Measurements from ENCODE around the gene TEX22.

The TEX22 gene

DNA sequence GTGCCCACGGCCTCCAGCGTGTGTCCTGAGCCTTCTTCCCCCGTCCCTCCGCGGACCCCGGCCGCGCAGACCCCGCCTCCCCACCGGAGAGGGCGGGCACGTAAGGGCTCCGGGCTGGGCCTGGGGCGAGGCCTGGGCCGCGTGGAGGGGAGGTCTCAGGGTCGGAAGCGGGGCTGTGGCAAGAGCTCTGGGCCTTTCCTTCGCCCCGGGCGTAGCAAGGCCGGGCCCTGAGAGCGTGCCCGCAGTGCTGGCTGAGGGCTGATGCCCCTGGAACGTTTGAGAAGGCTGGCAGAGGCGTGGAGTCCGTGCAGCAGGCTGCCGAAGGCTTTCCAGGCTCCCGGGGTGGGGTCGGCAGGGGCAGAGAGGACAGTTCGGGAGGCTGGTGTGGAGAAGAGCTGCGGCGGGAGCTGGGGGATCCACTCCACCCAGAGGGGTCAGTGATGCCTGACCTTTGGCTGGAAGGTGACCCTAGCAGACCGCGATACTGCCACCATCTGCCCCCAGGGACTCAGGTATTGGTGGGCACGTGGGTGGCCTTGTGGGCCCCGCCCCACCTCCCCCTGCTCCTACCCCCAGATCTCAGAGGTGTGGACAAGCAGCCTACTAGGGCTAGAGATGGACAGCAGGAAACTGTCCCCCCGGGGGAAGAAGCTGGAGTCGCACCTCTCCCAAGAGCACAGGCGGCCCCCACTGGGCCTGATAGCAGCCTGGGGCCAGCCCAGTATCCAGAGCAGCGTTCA lies 558 bp downstream of the TEX22 start:
- DNase-seq: no peak

DNA sequence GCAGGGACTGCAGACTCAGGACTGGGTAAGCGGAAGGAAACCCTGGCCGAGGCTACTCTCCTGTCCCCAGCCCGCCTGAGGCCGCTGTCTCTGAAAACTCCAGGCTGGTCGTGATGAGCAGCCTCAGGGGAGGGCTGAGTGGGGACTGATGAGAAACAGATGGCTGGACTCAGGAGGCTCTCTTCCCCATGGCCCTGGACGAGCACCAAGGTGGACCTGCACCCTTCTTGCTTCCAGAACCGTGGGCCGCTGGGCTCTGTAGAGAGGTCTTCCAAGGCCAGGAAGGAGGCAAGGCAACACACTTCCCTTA lies 1.1 kb downstream of the TEX22 start:
- DNase-seq: no peak

DNA sequence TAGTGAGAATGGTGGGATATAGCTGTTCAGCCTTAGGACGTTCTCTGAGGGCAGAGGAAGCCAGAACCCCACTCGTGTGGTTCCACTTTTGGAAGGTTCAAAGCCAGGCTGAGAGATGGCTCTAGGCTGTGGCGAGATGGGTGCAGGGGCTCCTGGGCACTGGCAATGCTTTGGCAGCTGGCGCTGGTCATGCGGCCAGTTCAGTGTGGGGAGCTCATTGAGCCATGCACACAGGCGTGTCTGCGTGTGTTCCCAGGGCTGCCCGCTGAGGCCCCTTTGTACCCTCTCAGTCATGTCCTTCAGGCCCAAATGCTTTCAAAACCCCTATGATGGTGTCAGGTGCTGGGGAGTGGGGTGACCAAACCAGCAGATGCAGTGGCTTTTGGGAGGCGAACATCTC lies 1.7 kb downstream of the TEX22 start:
- DNase-seq: no peak

DNA sequence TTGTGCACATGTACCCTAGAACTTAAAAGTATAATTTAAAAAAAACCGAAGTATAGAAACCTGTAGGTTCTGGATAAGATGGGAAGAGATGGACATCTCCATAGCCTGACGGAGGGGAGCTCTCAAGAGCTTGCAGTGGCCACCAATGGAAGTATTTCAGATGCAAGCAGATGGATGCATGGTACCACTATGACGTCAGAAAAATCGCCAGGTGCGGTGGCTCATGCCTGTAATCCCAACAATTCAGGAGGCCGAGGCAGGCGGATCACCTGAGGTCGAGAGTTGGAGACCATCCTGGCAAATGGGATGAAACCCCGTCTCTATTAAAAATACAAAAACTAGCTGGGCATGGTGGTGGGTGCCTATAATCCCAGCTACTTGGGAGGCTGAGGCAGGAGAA lies 3.4 kb downstream of the TEX22 start:
- DNase-seq: no peak

DNA sequence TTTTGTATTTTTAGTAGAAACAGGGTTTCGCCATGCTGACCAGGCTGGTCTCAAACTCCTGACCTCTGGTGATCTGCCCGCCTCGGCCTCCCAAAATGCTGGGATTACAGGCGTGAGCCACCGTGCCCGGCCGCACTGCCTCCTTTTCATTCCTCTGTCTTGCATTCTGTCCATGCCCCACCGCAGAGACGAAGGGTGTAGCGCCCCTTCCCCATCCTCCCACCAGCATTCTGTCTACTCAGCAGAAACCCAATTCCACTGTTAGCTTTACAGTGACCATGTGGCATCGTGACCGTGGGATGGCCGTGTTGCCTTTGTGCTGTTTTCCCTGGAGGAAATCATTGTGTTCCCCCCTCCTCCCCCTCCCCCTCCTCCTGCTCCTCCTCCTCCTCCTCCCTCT lies 10.3 kb downstream of the TEX22 start:
- DNase-seq: no peak

DNA sequence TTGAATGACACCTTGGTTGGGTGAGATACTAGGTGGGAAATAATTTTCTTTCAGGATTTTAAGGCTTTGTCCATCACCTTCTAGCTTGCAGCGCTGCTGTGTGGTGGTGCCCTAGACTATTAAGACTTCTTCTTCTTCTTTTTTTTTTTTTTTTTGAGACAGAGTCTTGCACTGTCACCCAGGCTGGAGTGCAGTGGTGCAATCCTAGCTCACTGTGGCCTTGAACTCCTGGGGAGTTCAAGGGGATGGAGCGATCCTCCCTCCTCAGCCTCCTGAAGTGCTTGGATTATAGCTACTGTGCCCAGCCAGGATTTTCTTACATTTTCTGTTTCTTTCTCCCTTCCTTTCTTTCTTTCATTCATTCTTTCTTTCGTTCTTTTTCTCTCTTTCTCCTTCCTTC lies 11.0 kb downstream of the TEX22 start:
- DNase-seq: no peak

DNA sequence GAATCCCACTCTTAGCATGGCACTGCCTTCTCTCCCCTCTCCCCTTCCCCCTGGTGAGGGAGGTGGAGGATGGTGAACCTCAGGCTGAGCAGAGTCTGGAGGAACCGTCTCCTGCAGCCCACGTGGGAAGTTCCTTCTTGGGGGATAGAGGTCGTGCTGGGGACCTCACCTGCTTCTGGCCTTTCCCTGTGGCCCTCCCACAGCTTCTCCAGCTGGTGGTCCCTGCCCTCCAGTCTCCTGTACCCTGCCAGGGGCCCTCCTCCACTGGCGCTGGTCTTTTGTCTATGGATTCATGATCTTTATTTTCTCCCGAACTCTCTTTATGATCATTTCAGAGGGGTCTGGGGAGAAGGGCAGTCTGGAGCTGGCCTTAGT lies 12.3 kb downstream of the TEX22 start:
- no peak for DNase-seq

DNA sequence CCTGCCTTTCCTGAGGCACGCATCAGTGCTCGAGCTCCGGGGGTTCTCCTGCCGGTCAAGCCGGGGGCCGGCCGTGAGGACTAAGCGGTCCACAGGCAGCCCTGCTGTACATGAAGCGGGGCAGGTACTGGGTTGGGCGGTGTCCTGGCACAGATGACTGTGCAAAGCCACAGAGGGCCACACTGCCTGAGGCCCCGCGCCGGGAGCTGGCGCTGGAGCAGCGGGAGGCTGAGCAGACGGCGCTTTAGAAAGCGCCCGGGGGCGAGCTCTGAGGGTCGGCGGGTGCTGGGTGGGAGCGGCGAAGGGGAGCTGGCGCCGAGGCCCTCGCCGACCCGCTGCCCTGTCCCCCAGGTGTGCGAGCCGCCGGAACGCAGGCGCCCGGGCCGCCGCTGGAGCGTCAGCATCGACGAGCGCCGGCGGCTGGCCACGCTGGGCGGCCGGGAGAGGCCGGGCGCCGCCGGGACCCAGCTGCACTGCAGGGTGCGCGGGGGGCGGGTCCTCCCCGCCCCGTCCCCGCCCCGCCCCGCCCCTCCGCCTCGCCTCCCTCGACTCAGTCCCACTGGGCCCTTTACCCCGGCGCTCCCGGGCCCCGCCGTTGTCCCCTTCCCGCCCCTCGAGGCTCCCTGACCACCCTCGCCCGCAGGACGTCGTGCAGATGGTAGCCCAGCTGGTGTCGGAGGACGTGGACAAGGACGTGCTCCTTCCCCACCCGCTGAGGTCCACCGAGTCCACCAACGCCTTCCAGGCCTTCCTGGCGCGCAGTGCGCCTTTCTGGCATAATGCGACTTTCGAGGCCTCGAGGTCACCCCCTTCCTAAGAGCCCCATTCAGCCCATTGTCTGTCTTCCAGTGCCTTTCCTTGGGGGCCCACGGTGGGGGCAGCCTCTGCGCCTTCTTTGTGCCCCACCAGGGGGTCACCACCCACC lies 12.9 kb downstream of the TEX22 start:
- DNase-seq: peak in 1 of 56 donors; percentile 50

DNA sequence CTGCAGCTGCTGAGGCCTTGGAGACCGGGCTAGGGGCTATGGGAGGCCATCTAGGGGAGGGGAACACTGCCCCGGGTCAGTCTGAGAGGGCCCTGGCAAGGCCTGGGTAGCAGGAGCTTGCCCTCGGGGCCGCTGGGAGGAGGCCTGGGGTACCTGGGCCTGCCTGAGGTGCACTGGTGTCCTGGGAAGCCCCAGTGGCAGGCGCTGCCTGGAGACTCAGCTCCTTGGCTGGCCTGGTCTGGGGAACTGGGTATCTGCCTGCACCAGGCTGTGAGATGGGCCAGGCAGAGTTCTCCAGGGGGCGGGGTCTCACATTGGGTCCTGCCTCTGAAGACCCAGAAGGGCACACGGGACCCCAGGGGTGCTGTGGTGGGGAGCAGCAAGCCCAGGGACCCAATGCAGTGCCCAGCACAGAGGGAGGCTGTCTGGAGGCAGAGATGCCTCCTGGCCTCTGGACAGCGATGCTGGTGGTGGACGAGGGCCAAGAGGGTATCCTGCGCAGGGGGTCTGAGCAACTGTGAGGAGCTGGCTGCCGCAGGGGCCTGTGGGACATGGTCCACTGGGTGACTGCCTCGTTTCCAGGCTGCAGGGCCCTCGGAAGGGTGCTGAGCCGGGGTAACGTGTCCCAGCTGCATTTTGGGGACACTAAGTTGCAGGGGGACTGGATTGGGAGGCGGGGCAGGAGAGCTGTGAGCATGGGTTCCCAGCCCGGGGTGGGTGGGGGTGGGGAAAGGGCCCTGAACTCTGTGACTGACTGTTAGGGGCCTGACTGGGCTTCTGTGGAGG lies 13.8 kb downstream of the TEX22 start:
- DNase-seq: no peak

DNA sequence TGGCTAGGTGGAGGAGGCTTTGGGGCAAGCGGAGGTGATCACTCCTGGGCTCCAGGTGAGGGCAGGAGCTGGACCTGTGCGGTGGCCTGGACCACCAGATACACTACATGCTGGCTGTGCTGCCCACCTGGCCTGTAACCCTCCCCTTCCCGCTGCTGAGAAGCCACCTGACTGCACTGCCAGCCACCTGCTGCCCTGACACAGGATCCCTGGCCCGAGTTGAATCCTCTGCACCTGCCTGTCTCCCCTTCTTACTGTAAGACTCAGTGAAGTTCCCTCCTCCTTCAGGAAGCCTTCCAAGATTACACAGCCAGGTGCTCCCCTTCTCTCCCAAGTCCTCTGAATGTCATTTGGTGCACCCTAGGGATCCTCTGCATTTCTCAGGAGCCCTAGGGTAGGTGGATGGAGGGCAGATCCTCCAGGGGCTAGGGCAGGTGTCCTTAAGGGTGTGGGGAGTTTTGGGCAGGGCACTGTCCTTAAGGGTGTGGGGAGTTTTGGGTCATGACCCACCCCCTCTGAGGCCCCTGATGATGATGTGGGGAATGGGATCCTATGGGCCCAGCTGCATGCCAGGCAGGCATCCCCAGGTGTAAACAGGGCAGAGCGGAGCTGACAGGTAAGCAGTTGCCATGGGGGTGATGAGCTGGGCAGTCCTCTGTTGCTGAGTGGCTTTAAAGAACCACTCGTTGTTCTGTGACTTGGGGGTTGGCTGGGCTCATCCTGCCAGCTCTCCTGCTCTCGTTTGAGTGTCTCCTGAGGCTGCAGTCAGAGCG lies 14.6 kb downstream of the TEX22 start:
- no peak for DNase-seq

DNA sequence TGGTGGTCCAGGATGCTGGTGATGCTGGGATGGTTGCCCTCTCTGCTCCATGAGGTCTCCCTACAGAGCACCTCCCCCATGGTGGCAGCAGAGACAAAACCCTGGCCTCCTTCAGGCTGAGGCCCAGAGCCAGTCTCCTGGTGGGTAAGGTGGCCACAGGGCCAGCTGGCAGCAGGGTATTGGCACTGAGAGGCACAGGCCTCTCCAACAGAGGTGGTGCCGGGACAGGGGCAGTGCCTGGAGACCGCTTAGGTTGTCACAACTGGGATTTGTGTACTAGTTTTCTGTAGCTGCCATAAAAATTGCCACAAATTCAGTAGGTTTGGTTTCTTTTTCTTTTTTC lies 15.2 kb downstream of the TEX22 start:
- DNase-seq: peak in 25 of 56 donors; percentile 27 to 83 (median 54)

DNA sequence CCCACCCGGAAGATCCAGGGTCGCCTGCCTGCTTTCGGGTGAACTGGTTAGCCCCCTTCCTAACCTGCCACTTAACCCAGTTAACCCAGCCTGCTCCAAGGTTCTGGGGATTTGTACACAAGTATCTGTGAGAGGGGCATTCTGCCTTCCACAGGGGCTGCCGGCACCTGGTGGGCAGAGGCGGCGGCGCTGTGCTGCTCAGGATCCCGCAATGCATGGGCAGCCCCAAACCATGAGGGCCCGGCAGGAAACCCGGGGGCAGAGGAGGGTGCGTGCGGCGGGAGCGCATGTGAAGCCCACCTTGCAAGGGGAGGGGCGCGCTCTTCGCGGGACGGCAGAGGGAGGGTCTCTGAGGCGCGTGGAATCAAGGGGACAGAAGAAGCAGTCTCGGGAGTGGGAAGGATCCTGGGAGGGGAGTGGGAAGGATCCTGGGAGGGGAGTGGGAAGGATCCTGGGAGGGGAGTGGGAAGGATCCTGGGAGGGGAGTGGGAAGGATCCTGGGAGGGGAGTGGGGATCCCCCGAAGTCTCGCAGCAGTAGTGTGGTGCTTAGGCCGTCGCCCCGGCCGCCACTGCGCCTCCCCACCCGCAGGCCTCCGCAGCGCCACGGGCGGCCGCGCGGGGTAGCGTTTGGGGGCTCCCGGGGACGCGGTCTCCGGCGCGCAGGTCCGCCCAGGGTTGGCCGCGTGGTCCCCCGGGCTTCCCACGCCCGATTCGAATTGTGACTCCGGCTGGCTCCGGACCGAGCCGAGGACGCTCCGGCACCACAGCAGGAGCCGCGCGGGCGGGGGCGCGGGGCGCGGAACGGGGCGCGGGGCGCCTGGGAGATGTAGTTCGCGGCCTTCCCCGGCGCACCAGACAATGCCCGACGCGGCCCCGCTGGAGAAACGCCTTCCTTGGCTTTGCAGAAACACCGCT lies 16.4 kb downstream of the TEX22 start:
- DNase-seq: peak in 52 of 56 donors; percentile 24 to 83 (median 61)

DNA sequence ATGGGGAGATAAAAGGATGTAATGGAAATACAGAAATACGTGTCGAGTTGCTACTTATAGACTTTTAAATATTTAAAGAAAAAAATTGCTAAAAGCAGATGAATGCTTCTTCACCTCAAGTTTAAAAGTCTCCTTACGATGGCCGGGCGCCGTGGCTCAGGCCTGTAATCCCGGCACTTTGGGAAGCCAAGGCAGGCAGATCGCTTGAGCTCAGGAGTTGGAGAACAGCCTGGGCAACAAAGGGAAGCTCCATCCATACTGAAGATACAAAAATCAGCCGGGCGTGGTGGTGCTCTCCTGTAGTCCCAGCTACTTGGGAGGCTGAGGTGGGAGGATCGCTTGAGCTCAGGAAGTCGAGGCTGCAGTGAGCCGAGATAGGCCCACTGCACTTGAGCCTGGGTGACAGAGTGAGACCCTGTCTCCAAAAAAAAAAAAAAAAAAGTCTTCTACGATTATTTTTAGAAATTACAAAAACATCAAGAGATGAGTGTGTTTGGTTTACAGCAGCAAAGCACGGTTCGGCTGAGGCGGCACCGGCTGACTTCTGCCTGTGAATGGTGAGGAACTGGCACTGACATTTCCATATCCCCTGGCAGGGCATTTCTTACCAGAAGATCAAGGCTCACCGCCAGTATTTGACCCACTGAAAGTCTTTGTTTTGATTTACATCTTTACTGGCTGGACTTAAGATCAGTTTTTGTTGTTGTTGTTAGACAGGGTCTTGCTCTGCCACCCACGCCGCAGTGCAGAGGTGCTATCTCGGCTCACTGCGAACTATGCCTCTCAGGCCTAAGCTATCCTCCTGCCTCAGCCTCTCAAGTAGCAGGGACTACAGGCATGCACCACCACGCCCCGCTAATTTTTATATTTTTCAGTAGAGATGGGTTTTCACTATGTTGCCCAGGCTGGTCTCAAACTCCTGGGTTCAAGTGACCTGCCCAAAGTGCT lies 17.4 kb downstream of the TEX22 start:
- DNase-seq: no peak

DNA sequence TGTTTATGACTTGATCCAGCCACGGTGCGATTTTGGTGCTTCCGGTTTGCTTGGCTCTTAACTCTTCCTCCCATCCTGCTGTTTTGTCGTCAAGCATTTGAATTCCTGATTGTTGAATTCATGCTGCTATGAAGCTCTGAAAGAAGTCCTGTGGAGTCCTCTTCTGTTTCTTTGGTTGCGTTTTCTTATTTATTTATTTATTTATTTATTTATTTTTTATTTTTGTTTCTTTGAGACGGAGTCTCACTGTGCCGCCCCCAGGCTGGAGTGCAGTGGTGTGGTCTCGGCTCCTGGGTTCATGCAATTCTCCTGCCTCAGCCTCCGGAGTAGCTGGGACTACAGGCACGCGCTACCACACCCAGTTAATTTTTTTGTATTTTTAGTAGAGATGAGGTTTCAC lies 18.3 kb downstream of the TEX22 start:
- no peak for DNase-seq

DNA sequence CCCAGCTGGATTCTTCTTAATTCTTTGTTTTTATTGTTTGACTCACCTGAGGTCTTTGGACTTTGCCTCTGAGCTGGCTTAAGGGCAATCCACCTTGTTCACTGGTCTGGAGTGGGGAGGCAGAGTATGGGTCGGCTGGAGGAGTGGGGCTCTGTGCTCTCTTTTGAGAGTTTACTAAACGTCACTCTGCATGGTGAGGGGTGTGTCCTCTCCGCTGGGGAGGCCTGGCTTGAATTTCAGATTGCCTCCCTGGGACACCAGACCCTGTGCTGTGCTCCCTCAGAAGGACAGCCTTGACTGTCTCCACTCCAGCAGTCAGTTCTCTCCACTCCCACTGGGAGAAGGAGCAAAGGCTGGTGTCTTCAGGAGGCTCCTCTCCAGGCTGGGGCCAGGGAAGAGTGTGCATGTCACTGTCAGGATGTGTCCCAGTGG lies 19.4 kb downstream of the TEX22 start:
- no peak for DNase-seq

DNA sequence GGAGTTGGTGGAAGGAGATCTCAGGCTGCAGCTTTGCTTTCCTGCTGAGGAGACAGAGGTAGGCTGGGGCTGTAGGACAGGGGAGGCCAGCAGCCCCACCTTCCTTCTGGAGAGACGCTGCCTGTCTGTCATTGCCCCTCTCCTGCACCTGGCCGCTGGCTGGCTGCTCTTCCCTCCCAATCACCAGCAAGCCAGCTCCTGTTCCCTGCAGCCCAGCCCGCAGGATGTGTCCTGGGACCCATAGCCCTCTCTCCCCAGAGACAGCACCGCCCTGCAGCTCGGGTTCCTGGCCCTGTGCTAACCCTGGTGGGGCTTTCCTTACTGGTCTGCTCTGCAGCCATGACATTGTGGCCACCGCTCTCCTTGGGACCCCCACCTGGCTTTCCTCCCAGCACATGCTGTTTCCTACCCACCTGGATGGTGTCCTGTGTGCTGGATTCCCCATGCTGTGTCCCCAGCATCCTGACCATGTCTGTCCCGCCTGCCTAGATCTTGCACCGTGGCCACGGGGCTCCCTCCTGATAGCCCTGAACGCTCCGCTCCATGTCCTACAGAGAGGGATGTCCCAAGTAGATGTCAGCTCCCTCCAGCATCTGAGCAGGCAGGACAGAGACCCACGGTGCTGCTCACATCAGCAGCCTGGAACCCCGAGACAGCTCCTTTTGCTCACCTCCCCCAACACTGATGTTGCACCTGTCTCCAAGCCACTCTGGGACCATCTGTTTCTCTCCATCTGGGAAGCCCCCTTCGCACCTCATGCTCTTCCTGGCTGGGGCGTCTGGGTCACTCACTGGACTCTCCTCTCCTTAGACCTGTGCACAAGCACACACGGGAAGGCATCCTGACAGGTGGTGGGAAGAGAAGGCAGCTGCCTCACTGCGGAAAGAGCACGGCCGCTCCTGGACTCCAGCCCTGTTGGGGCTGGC lies 20.2 kb downstream of the TEX22 start:
- no peak for DNase-seq

DNA sequence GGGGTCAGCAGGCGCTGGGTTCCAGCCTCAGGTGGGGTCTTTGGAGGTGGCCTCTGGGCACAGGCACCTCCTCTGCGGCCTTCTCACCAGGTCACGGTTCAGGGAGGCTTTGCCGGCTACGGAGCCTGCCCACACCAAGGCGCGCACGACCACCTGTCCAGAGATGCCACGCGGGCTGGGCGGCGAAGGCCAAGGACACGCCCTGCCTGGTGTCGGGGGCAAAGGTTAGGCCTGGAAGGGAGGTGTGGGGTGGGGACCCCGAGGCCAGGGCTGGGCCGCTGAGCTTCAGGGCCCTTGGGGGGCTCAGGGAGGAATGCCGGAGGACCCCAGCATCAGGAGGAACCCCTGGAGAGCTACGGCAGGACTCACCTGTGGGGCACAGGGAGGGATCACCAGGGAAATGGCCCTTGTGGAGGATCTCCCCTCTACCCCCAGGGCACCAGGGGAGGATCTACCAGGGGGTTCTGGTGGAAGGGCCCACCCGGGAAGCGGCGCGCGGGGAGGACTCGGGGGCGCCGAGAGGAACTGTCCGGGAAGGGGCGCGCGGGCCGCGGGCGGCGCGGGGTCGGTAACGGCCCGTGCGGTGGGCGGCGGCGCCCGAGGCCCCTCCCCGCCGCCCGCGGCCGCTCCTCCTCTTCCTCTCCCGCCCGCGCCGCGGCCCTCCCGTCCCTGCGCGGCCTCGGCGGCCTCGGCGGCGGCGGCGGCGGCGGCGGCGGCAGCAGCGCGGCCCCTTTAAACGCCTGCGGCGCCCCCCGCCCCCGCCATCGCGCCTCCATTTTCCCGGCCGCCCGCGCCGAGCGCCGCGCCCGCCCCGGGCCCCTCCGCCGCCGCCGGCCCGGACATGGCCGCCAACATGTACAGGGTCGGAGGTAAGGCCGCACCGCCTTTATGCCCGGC lies 21.1 kb downstream of the TEX22 start, which contains the start of gene MTA1:
Gene MTA1 (plus strand): TSS at position 633 of the 897 bp plus-strand sequence. CDS start 209 bp downstream, at position 842.
- DNase-seq: peak in 1 of 56 donors; percentile 53
